ENCODE data around the gene CCDC34.

CCDC34 gene, protein sequence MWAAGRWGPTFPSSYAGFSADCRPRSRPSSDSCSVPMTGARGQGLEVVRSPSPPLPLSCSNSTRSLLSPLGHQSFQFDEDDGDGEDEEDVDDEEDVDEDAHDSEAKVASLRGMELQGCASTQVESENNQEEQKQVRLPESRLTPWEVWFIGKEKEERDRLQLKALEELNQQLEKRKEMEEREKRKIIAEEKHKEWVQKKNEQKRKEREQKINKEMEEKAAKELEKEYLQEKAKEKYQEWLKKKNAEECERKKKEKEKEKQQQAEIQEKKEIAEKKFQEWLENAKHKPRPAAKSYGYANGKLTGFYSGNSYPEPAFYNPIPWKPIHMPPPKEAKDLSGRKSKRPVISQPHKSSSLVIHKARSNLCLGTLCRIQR

DNA sequence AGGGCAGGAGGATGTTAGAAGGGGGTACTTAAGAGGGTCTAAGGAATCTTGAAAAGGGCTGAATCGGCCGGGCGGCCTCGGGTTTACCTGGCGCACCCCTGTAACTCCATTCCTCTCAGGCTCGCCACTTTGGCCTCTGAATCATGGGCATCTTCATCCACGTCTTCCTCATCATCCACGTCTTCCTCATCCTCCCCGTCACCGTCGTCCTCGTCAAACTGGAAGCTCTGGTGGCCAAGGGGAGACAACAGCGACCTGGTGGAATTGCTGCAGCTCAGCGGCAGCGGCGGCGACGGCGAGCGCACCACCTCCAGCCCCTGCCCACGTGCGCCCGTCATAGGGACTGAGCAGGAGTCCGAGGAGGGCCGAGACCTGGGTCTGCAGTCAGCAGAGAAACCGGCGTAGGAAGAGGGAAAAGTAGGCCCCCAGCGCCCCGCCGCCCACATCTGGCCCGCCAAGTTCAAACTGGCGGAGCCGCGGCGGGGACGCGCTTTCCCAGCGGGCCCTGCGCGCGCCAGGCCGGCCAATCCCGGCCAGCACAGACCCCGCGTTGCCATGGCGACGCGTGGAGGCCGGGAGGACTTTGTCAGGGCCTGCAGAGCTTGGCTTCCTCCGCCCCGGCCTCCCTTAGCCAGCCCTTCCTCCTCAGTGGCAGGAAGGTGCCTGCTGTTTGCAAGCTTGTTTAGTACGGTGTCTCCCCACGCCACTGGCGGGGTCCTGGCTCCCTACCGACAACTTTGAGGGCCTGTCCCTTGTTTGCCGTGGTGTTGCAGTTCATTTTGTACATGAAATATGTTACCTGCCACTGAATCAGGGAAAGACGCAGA lies at the start of gene CCDC34:
Gene CCDC34 (minus strand): TSS at position 467 of the 827 bp plus-strand sequence. CDS start 21 bp downstream, at position 446.
- DNase-seq (ENCODE audit: extremely low read depth, low read depth): peak; percentile 79
- TF ChIP-seq, protein P1, sequence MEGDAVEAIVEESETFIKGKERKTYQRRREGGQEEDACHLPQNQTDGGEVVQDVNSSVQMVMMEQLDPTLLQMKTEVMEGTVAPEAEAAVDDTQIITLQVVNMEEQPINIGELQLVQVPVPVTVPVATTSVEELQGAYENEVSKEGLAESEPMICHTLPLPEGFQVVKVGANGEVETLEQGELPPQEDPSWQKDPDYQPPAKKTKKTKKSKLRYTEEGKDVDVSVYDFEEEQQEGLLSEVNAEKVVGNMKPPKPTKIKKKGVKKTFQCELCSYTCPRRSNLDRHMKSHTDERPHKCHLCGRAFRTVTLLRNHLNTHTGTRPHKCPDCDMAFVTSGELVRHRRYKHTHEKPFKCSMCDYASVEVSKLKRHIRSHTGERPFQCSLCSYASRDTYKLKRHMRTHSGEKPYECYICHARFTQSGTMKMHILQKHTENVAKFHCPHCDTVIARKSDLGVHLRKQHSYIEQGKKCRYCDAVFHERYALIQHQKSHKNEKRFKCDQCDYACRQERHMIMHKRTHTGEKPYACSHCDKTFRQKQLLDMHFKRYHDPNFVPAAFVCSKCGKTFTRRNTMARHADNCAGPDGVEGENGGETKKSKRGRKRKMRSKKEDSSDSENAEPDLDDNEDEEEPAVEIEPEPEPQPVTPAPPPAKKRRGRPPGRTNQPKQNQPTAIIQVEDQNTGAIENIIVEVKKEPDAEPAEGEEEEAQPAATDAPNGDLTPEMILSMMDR (IDR thresholded peaks at IDR 0.05; ENCODE audit: low read depth, low read length): no peak

DNA sequence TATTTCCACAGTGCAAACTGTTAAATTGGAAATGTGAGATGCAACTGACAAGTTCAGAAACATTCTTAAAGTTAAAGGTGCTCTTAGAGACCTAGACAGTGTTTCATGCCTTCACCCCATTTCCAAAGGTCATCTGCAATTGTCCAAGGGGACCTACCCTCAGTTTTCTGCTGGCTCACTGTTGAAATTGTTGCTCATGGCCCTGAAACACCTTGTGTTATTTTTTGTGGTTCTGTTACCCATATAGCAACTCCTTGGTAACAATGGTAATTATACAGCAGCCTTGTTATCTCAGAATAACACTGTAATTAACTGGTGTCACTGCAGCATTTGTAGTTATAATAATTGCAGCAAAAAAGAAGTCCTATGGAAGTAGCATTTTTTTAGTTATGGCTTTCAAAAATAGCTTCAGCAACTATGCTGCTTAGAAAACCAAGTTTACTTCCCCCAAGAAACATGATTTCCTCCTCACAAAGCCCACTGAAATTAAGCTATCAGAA lies 49.2 kb upstream of the CCDC34 start:
- TF ChIP-seq, protein P1 (IDR thresholded peaks at IDR 0.05; ENCODE audit: low read depth, low read length): no peak

DNA sequence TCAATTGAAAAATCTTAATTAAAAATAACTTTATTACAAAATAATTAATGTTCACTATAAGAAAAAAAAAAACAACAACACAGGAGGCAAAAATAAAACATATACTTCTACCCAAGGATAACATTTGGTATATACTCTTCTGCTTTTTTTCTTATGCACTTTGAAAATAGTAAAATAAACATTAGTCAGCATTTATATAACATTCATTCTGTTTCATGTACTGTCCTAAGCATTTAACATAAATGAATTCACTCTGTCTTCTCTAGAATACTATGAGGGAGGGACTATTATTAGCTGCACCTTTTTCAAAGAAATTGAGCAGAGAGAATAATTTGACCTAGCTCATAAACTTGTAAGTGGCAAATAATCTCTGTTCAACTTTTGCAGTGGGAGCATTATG lies 48.3 kb upstream of the CCDC34 start:
- DNase-seq (ENCODE audit: extremely low read depth, low read depth): no peak
- TF ChIP-seq, protein P1 (IDR thresholded peaks at IDR 0.05; ENCODE audit: low read depth, low read length): no peak

More for the DNA sequence above, 49.2 kb upstream of the CCDC34 start:
- no peak for DNase-seq (ENCODE audit: extremely low read depth, low read depth)

- TF ChIP-seq, protein P1 (IDR thresholded peaks at IDR 0.05; ENCODE audit: low read depth, low read length): no peak
- DNase-seq (ENCODE audit: extremely low read depth, low read depth): no peak
Observed at GRCh38 chr11:27410272-27410671, 47.3 kb upstream of the CCDC34 start.

- TF ChIP-seq, protein P1 (IDR thresholded peaks at IDR 0.05; ENCODE audit: low read depth, low read length): no peak
- no peak for DNase-seq (ENCODE audit: extremely low read depth, low read depth)
Observed at GRCh38 chr11:27409742-27410141, 46.7 kb upstream of the CCDC34 start.

- TF ChIP-seq, protein P1 (IDR thresholded peaks at IDR 0.05; ENCODE audit: low read depth, low read length): no peak
Observed at GRCh38 chr11:27409049-27409448, 46.0 kb upstream of the CCDC34 start.

More at GRCh38 chr11:27409049-27409448, 46.0 kb upstream of the CCDC34 start:
- no peak for DNase-seq (ENCODE audit: extremely low read depth, low read depth)

All from AG09319 (cell line).